ENCODE results near the gene ACTN1.

Gene ACTN1

DNA sequence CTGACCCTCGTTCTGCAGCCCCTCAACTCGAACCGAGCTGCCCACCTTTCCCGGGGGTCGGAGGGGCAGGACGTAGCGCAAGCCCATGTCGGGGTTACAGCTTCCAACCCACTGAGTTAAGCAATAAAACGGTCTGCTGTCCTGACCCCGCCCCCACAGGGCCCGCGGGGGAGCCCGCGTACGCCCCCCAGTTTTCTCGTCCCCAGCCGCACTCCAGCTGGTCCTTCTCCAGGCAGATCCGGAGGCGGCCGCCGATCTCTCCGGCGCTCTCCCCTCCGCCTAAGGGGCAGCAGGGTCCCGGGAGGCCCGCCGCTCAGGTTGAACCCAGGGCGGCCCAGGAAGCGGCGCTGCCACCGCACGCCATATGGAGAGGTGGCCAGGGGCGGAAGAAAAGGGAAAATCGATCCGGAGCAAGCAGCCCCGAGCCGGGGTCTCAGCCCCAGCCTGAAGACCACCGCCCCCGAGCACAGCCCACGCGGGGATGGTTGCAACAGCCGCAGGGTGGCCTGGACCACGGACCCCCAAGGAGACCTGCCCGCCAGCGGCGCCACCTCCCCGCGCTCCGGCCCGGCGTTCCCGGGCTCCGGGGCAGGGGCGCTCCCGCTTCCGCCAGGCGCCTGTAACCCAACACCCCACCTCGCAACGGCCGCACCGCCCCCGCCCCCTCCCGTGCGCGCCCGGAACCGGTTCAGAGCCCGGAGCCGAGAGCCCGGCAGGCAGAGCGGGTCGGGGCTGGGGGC lies 760 bp downstream of the ACTN1 start:
- no peak for DNase-seq (ENCODE audit: extremely low read depth, low read depth)
- TF ChIP-seq, protein P1, sequence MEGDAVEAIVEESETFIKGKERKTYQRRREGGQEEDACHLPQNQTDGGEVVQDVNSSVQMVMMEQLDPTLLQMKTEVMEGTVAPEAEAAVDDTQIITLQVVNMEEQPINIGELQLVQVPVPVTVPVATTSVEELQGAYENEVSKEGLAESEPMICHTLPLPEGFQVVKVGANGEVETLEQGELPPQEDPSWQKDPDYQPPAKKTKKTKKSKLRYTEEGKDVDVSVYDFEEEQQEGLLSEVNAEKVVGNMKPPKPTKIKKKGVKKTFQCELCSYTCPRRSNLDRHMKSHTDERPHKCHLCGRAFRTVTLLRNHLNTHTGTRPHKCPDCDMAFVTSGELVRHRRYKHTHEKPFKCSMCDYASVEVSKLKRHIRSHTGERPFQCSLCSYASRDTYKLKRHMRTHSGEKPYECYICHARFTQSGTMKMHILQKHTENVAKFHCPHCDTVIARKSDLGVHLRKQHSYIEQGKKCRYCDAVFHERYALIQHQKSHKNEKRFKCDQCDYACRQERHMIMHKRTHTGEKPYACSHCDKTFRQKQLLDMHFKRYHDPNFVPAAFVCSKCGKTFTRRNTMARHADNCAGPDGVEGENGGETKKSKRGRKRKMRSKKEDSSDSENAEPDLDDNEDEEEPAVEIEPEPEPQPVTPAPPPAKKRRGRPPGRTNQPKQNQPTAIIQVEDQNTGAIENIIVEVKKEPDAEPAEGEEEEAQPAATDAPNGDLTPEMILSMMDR (IDR thresholded peaks at IDR 0.05; ENCODE audit: low read depth, low read length), result no peak

DNA sequence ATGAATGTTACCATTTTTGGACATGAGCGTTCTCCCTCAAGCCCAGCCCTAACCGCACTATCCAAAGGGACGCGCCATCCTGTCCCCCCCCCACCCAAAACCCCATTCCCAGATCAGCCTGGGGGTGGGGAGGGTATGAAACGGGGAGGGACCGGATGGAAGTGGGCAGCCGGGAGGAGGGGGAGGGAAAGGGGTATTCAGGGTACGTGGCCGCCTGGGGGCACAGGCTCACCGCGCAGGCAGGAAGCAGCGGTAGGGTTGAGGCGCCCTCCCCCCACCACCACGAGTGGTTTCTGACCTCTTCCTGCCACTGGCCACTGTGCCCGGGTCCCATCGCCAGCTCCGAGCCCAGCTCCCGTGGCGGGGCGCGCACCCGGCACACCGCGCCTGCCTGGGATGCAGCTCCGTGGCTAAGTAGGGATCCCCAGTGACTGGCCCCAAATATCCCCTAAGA lies 1.4 kb downstream of the ACTN1 start:
- DNase-seq (ENCODE audit: extremely low read depth, low read depth), result peak; percentile 93
- TF ChIP-seq, protein P1 (IDR thresholded peaks at IDR 0.05; ENCODE audit: low read depth, low read length), result peak; percentile 5

DNA sequence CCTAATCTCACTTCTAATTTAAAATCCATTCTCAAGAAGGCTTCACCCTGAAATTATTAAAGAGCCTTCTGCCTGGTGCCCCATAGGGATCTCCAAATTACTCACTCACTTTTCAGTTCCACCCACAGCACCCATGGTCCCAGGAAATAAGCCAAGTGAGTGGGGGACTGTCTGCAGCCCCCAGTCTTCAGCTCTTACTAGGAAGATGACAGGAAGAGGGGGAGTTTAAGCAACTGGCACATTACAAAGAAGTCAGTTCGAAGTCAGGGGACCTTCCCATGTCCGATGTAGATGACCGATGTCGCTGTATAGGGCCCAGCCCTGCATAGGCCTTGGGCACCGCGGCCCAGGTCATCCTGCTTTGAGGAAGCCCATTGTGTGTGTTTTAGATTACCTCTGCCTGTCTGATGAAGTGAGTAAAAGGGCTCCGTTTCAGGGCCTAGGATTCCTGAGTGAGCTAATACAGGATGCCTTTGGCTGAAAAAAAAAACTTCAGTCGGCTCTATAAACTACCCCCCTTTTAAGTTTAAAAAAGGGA lies 1.9 kb downstream of the ACTN1 start:
- TF ChIP-seq, protein P1 (IDR thresholded peaks at IDR 0.05; ENCODE audit: low read depth, low read length), result no peak
- no peak for DNase-seq (ENCODE audit: extremely low read depth, low read depth)

DNA sequence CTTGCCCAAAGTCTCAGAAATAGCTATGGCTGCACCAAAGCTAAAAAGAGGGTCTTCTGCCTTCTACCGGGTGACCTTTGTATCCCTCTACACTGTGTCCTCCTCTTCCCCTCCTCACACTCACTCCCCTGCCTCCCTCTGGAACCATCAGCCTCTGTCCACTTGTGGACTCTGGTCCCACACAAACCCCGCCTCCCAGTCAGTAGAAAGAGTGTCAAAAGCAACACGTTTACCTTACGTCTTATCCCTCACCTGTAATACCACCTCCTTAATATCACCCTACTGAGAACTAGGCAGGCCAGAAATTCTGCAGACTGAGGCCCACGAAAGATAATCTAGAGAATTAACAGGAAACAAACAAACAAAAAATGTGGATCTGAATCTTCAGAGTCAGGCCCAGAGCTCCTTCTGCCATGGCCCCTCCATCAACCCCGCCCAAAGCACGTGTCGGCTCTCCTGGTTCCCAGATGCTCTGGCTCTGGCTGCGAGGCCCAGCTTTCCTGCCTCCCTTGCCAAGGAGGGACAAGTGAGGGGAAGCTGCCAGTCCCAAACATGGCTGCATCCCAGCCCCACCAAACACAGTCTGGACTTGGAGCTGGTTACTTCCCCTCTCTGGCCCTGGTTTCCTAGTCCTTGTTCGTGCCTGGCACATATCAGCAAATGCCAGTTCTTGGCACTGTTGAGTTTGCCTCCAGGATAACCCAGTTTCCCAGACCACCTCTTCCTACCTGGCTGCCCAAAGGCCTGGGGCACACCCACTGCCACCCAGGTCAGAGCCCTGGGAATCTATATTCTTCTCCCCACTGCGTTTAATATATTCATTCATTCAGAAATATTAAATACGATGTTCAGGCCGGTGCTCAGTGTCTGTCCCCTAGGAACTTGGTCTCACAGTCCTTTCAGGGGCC lies 2.7 kb downstream of the ACTN1 start:
- DNase-seq (ENCODE audit: extremely low read depth, low read depth), result no peak
- TF ChIP-seq, protein P1 (IDR thresholded peaks at IDR 0.05; ENCODE audit: low read depth, low read length), result no peak

DNA sequence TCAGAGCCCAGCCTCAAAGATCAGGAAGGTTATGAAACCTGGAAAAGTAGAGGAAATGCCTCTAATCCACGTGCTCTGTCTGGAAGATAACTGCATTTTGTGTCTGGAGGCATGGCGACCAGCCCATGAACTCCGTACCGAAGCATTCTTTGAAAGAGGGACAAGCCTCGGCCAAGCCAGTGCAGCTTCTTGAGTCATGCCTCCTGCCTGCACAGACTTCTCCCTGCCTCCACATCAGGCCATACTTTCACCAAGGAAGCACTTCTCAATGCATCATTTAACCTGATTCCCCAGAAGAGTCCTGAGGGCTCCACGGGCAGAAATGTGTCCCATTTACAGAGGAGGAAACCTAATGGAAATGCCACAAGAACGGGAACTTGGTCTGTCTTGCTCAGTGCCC lies 3.4 kb downstream of the ACTN1 start:
- no peak for DNase-seq (ENCODE audit: extremely low read depth, low read depth)

DNA sequence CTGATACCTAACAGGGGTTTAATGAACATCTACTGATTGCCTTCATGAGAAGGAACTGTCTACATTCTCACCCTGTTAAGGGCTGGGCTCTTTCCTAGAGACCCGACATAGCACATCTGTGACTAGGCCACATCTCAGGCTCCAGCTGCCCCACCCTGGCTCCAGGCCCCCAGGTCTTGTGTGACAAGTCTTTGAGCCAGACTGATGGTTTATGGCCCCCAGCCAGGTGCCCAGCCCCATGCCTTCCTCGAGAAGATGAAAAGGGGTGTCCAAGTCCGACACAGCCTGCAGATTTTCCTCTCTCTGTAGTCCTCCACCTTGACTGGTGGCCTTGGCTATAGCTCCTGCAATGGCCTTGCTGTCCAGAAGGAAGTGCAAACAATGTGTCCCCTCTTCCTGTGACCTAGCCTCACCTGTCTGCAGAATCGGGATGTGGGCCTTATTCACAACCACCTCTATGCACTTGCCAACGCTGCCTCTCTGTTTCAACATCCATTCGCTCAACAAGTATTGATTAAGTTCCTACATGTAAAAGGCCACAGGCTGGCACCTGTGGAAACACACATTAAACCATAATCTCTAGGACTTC lies 4.2 kb downstream of the ACTN1 start:
- TF ChIP-seq, protein P1 (IDR thresholded peaks at IDR 0.05; ENCODE audit: low read depth, low read length), result no peak
- no peak for DNase-seq (ENCODE audit: extremely low read depth, low read depth)

More for the DNA sequence above, 3.4 kb downstream of the ACTN1 start:
- TF ChIP-seq, protein P1 (IDR thresholded peaks at IDR 0.05; ENCODE audit: low read depth, low read length), result no peak

Data from AG09319 (cell line).